ENCODE data around the gene DNPH1.

DNPH1 gene

DNA sequence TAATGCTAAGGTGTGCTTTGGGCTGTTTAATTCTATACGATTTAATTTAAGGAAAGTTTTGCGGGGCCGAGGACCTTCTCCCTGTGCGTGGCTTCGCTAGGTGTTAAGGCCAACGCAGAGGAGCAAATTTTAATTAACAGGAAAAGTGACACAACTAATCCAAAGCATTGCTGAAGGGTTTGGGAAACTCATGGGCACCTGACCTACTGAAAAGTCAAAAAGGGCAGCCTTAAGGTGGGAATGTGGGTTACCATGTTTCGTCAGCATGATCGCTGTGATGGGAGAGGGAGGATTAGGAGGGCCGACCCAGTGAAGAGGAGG is 47.7 kb downstream of the DNPH1 start:
- no peak for DNase-seq (ENCODE audit: low spot score)

DNA sequence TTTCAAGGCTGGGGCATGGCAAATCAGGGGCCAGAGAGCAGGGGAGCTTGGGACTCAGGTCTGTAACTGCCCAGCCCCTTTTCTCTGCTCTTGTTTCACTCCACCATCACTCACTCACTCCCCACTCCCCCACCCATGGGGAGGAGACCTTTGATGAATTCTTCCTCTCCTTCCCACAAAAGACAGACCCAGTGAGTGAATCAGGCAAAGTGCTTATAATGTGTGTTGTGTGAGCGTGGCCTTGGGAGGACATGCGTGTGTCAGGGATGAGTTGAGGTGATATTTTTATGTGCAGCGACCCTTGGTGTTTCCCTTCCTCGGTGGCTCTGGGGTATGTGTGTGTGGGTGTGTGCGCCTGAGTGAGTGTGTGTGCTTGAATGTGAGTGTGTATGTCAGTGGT is 48.3 kb downstream of the DNPH1 start:
- no peak for DNase-seq (ENCODE audit: low spot score)

DNA sequence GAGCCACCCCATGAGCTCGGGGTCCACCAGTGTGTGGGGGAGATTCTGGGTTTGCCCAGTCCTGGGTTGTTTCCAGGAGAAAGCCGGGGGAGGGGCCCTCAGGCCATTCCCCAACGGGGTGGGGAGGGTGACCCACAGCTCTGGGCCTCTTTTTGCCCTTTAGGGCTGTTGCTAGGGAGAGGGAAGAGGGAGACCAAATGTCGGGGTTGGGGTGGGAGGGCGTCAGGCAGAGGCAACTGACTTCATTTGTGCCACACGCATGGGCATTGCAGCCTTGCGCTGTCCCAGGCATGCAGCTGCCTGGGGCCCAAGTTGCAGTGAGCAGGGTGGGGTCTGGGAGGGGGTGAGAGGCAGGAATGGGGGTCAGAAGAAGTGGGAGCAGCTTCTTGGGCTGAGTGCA is 49.2 kb downstream of the DNPH1 start:
- DNase-seq (ENCODE audit: low spot score) = no peak

DNA sequence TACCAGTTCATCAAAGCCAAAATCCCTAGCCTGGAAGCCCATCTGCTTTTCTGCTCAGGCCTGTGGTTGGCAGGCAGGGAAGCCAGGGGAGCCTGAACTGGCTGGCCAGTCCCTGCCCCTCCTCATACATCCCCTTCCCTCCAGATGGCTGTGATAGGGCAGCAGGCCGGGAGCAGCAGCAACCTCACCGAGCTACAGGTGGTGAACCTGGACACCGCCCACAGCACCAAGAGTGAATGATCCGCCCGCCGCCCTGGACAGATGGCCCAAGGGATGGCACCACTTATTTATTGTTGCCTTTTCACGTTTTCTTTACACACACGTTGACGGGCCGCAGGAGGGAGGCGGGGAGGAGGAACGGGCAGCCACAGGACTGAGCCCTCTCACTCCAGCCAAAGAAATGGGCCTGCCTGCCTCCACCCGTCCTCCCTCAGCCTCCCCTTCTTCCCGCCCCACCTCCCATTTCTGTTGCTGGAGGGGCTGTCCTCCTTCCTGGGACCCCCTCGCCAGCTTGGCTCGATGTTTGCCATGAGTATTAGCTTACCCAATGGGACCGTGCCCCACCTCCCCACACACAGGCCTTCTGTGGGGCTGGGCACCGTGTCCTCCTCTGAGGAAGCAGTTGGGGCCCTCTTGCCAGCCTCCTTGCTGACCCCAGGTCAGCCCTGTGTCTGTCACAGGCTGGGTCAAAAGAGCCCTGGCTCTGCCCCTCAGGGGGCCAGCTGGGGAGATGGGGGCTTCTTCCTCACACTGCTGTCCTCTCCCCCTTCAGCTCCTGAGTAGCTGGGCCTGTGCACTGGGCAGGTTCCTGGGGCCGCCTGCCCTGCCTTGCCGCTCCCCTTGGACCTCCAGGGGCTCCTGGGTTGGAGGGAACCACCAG is 50.1 kb downstream of the DNPH1 start:
- no peak for DNase-seq (ENCODE audit: low spot score)

DNA sequence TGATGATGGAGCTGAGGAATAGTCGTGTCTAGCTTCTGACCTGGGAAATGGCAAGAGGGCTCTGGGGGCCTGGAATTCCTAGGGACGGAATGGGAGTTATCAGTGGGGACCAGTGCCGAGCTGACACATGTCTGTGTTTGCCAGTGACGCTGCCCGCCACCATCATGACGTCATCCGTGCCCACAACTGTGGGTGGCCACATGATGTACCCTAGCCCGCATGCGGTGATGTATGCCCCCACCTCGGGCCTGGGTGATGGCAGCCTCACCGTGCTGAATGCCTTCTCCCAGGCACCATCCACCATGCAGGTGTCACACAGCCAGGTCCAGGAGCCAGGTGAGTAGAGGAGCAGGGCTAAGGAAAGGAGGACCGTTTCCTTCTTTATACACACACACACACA is 51.1 kb downstream of the DNPH1 start:
- DNase-seq (ENCODE audit: low spot score) = no peak

DNA sequence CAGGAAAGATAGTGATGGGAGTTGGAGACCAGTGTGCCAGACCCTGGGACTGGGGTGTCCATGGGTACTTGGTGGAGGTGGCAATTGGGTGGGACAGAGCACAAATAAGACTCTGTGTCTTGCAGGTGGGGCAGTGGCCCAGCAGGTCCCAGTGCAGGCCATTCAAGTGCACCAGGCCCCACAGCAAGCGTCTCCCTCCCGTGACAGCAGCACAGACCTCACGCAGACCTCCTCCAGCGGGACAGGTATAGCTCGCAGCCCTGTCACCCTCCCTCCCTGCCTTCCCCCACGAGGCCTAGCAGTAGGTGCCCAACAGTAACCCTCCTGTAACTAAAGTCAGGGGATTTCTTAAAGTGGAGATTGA is 52.9 kb downstream of the DNPH1 start:
- no peak for DNase-seq (ENCODE audit: low spot score)

DNA sequence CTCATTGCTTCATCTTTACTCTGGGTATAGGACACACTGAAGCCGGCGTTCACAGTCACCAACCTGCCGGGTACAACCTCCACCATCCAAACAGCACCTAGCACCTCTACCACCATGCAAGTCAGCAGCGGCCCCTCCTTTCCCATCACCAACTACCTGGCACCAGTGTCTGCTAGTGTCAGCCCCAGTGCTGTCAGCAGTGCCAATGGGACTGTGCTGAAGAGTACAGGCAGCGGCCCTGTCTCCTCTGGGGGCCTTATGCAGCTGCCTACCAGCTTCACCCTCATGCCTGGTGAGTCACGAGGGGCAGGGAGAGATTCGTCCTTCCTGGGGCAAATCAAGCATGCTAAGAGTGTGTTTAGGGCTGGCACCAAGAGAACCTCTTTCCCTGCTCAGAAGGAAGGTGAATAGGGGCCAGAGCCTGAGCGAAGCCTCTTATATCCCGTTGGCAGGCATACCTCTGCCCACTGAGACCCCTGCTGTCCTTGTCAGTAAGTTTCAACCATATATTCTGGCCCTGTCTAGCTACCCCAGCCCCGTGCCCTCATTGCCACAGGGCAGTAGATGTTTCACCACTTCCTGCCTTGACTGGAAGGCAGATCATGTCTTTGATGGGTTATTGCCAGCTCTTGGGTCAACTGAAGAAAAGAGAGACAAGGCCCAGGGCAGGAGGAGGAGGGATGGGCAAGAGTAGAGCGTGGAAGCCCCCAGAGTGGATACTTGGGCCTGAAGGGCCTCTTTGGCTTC is 53.4 kb downstream of the DNPH1 start:
- DNase-seq (ENCODE audit: low spot score) = no peak
